Neutrophil (primary cell): ENCODE data around the gene RGS8.

Source experiments
- H3K27ac ChIP-seq: fragments of 200-600 bp; sonication (generic); 2 replicates; pipeline ENCODE4 v1.5.1; 2016; ENCODE audit warnings: mild to moderate bottlenecking, moderate library complexity
- H3K27me3 ChIP-seq: fragments of 200-600 bp; sonication (generic); 2 replicates; pipeline ENCODE4 v1.6.0; 2016; ENCODE audit warnings: mild to moderate bottlenecking
- H3K36me3 ChIP-seq: fragments of 200-600 bp; sonication (generic); 2 replicates; pipeline ENCODE4 v1.5.1; 2017
- H3K4me1 ChIP-seq, 2 experiments: fragments of 200-600 bp in 1 of 2; sonication (generic) in 1 of 2; 1 replicate in 1 of 2; 2 replicates in 1 of 2; pipeline versions ENCODE4 v1.5.1 to v1.6.1; 2013 to 2016; ENCODE audit warnings: low read depth in 1 of 2, low read length in 1 of 2, mild to moderate bottlenecking in 1 of 2, moderate library complexity in 1 of 2; ENCODE audit not compliant: control insufficient read depth in 1 of 2, insufficient read depth in 1 of 2
- H3K4me3 ChIP-seq, 2 experiments: fragments of 200-600 bp in 1 of 2; sonication (generic) in 1 of 2; 1 replicate in 1 of 2; 2 replicates in 1 of 2; pipeline ENCODE4 v1.5.1; 2013 to 2016; ENCODE audit warnings: low read depth in 1 of 2, low read length in 1 of 2, mild to moderate bottlenecking in 1 of 2, moderate library complexity in 1 of 2
- H3K9me3 ChIP-seq: fragments of 200-600 bp; sonication (generic); 2 replicates; pipeline ENCODE4 v1.5.1; 2016
- CTCF ChIP-seq: fragments of 200-600 bp; sonication (generic); IDR thresholded peaks from 2 replicates; pipeline ENCODE4 v1.5.1; 2016; ENCODE audit warnings: antibody characterized with exemption

Gene RGS8

DNA sequence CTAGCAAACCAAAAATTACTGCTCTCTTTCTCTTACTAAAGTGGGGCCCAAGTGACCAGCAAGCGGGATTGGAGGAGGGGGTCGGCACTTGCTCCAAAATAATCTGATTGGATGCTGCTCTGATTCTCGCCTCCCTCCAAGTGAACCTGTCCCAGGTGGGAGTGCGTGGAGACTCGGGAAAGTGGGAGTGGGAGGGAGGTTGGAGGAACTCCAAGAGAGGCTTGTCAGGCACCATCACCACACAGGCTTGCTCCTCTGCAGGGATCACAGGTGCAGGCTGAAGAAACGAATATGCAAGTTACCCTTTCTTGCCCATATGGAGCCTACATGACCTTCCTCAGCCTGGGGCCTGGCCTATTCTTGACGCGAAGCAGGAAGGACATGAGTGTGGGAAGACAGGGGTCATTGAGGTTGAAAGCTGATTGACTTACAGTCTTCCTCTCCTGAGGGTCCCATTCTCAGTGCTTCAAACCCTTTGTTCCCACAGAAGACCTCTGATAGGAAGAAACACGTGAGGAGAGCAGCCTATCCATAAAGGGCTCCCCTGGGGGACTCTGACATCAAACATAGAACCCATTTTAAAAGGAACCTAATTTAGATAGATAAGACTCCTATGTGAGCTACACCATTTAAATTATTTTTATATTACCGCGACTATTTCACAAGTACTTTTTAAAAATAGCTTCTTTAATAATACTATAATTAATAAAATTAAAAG is 14.2 kb downstream of the RGS8 start:
- Histone ChIP-seq H3K36me3 (no peaks in the 10 kb centered on the region), H3K4me3 (no peak overlapping the region), H3K4me1 (no peaks in the 10 kb centered on the region), H3K27me3 (peaks cover 57% of the 10 kb centered on the region), H3K27ac (no peak overlapping the region), H3K9me3 (no peaks in the 10 kb centered on the region)
- TF ChIP-seq CTCF = no peak

GRCh38 chr1:182669266-182669665 is 15.1 kb downstream of the RGS8 start:
- H3K27me3 ChIP-seq = peaks cover 66% of the 10 kb centered on the region
- no peaks in the 10 kb centered on the region for H3K4me1 ChIP-seq
- no peaks in the 10 kb centered on the region for H3K9me3 ChIP-seq
- no peak for TF ChIP-seq CTCF
- H3K4me3 ChIP-seq = no peak overlapping the region
- H3K36me3 ChIP-seq = no peaks in the 10 kb centered on the region
- H3K27ac ChIP-seq = no peak overlapping the region

DNA sequence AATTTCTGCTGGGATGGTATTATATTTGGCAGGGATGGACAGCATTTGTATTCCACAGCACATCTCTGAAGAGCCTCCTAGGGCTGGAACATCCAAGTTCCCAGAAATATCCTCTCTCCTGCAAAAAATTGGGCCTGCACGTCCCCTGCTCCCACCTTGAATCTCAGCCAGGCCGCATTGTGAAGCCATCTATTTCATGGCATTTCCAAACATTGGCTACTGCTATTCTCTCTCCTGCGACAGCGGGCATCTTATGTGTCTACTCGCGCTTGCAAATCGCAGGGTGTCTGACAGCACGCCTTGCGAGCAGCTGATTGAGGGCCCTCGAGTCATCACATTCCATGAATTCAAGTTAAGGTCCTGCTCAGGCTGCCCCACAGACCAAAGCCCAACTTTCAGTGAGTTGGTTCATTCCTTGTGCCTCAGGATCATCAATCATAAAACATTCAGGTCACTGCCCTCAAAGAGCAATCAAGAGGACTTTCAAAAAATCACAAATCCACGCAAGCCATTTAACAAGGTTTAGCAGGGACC is 15.8 kb downstream of the RGS8 start:
- Histone ChIP-seq H3K4me1 (no peaks in the 10 kb centered on the region), H3K27me3 (peaks cover 67% of the 10 kb centered on the region), H3K4me3 (no peak overlapping the region), H3K27ac (no peak overlapping the region), H3K9me3 (no peaks in the 10 kb centered on the region), H3K36me3 (no peaks in the 10 kb centered on the region)
- TF ChIP-seq CTCF = no peak

GRCh38 chr1:182667848-182668505 is 16.4 kb downstream of the RGS8 start:
- Histone ChIP-seq H3K4me3 (no peak overlapping the region), H3K27ac (no peak overlapping the region), H3K27me3 (peaks cover 67% of the 10 kb centered on the region), H3K9me3 (no peaks in the 10 kb centered on the region), H3K4me1 (no peaks in the 10 kb centered on the region), H3K36me3 (no peaks in the 10 kb centered on the region)
- no peak for TF ChIP-seq CTCF

- H3K9me3 ChIP-seq = no peaks in the 10 kb centered on the region
- no peak overlapping the region for H3K4me3 ChIP-seq
- peaks cover 65% of the 10 kb centered on the region for H3K27me3 ChIP-seq
- no peaks in the 10 kb centered on the region for H3K36me3 ChIP-seq
- no peak for TF ChIP-seq CTCF
- H3K4me1 ChIP-seq = no peaks in the 10 kb centered on the region
- H3K27ac ChIP-seq = no peak overlapping the region
These were observed 17.7 kb downstream of the RGS8 start for GRCh38 chr1:182666706-182667105.
